GM19372 (cell line): ENCODE data around the gene CAPZA1.

Source experiments
- ATAC-seq: cut with Tn5 transposase; IDR thresholded peaks from one replicate; pipeline ENCODE4 v1.9.1; 2021; ENCODE audit warnings: mild to moderate bottlenecking, low read depth, moderate library complexity; ENCODE audit not compliant: unreplicated experiment

Gene CAPZA1

GRCh38 chr1:112674986-112675727 lies 55.5 kb downstream of the CAPZA1 start:
- ATAC-seq: peak; percentile 41

- ATAC-seq: no peak
Observed at GRCh38 chr1:112675728-112676381, 56.2 kb downstream of the CAPZA1 start.

- no peak for ATAC-seq
Observed at GRCh38 chr1:112676543-112676942, 56.9 kb downstream of the CAPZA1 start.

GRCh38 chr1:112677501-112677900 lies 57.9 kb downstream of the CAPZA1 start:
- no peak for ATAC-seq

- no peak for ATAC-seq
Observed at GRCh38 chr1:112678605-112679004, 59.0 kb downstream of the CAPZA1 start.

GRCh38 chr1:112685913-112686312 lies 66.3 kb downstream of the CAPZA1 start:
- no peak for ATAC-seq

GRCh38 chr1:112686417-112686816 lies 66.8 kb downstream of the CAPZA1 start:
- no peak for ATAC-seq

- no peak for ATAC-seq
Observed at GRCh38 chr1:112686835-112687234, 67.2 kb downstream of the CAPZA1 start.

- no peak for ATAC-seq
Observed at GRCh38 chr1:112687361-112687760, 67.7 kb downstream of the CAPZA1 start.

- no peak for ATAC-seq
Observed at GRCh38 chr1:112687785-112688496, 68.3 kb downstream of the CAPZA1 start.

- ATAC-seq: no peak
Observed at GRCh38 chr1:112688781-112689193, 69.2 kb downstream of the CAPZA1 start.

GRCh38 chr1:112689196-112689841 lies 69.7 kb downstream of the CAPZA1 start:
- ATAC-seq: no peak

- no peak for ATAC-seq
Observed at GRCh38 chr1:112689842-112690237, 70.2 kb downstream of the CAPZA1 start.

GRCh38 chr1:112692681-112693080 lies 73.0 kb downstream of the CAPZA1 start:
- no peak for ATAC-seq

GRCh38 chr1:112693821-112694220 lies 74.2 kb downstream of the CAPZA1 start:
- no peak for ATAC-seq

- ATAC-seq: no peak
Observed at GRCh38 chr1:112694363-112694929, 74.8 kb downstream of the CAPZA1 start.

- ATAC-seq: no peak
Observed at GRCh38 chr1:112695276-112695675, 75.6 kb downstream of the CAPZA1 start.

GRCh38 chr1:112696578-112697314 lies 77.1 kb downstream of the CAPZA1 start:
- ATAC-seq: no peak

- ATAC-seq: no peak
Observed at GRCh38 chr1:112697781-112698201, 78.2 kb downstream of the CAPZA1 start.
